ENCODE data around the gene RFX3.
"Not testable (repeated sequence)": the region's sequence is repeated elsewhere in the genome, so short reads cannot be mapped to it uniquely, and the experiment has no call there.

The RFX3 gene

DNA sequence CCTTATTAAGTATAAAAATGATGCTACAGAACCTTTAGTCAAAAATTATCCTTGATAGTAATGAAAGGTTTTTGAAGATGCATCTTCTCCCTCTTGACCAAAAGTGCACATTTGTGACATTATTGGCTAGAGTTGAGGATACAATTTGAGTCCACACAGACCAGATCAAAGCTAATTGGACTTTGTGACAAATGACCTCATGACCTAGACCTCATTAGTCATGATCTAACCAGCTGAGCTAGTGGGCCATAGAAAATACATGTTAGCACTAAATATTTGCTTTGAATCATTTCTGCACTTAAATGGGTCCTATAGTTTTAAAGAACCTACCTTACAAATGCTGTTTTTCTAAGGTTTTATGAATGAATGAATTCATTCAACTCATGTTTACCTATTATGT is 182.1 kb downstream of the RFX3 start:
- no peak for DNase-seq (ENCODE audit: low read depth)

DNA sequence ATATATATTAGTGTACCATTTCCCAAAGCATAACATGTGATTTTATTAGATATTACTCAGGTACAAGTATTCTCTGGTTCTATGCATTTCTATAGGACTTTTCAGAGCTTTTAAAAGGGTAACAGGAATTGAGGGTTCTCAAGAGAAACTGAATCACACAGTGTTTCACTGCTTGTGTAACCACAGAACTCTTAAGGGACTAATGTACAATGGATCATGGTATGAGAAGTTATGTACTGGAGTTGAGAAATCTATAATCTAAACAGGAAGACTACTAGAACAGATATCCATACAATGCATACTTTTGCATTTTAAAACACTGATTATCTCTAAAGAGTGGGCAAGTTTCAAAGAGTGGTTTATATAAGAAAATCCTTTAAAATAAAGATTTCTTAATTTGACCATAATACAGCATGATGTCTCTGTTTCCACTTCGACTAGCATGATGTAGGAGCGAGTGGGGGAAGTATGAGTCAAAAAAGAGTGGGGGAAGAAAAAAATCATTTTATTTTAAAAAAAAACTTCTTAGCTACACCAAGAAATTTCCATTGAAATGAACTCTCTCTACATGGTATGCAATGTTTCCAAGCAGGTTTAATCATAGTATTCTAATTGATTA is 183.5 kb downstream of the RFX3 start:
- no peak for DNase-seq (ENCODE audit: low read depth)

DNA sequence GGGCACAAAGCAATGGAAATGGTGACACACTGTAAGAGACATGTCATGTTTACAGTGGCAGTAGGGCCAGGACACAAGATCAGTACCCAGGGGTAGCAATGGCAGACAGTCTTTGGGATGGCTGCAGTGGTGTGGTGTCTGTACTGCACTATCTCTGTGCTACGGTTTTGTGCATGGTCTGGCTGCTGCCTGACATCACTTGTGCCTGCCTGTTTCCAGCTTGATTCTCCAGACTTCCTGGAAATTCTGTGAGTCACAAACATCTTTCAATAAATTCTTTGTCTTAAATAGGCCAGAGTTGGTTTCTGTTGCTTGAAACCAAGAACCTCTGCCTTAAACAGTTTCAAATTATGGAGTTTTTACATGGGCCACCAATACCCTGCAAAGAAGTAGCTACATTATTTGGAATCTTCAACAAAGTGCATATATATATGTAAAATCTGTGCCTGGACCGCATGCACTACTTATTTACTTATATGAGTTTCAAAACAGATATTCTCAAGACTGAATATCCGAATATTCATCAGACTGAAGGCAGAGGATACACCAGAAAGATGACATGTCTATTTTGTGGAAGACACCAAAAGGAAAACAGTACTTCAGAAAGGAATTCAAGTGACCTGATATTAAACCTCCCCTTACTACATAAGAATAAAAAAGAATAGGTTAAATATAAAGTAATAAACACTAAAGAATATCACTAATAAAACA is 188.1 kb downstream of the RFX3 start:
- DNase-seq (ENCODE audit: low read depth), result no peak

DNA sequence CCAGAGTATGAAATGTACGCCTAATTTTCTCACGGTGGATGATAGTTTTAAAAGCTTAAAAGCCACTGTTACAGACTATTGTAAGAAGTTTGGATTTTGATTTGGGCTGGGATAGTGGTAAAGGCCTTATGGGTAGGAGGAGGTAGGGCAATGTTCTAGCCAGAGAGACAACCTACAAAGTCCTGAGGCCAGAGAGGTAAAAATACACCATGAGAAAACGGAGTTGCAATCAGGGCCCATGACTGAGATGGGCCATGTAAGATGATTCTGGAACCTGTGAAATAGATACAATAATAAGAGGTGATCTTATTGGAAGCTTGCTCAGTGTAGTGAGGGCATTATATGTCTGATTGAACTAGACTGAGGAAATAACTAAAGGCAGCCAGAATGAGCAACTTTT is 188.8 kb downstream of the RFX3 start:
- no peak for DNase-seq (ENCODE audit: low read depth)

DNA sequence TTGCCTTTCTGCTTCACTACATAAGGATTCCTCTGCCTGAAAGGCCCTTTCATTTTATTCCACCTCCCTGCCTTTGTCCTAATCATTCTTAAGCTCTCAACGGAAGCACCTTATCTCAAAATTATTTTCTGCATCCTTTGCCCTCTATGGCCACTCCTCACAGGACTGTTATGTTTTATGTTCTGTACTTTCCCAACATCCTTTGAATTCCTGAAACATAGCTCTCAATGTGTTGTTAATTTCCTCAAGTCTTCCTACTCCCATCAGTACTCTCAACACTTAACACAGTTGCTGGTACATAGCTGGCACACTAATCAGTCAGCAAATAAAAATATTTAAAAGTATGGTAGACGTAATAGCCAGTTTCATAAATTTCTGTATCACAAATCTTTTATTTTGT is 193.0 kb downstream of the RFX3 start:
- no peak for DNase-seq (ENCODE audit: low read depth)

DNA sequence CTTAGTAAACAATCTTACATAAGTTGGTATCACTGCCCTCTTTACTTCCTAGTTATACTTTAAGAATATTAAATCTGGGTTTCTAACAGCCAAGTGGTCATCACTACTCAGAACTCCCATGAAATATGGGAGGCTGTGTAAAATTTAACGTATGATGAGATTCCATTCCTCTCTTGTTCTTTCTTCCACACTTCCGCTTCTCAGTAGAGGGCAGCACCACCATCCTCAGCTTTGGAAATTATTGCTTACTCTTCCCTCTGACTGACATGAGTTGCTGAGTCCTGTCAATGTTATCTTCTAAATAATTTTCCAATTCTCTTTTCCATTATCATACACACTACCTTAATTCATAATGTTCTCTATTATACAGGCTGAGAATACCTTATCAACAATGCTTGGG is 194.0 kb downstream of the RFX3 start:
- no peak for DNase-seq (ENCODE audit: low read depth)

DNA sequence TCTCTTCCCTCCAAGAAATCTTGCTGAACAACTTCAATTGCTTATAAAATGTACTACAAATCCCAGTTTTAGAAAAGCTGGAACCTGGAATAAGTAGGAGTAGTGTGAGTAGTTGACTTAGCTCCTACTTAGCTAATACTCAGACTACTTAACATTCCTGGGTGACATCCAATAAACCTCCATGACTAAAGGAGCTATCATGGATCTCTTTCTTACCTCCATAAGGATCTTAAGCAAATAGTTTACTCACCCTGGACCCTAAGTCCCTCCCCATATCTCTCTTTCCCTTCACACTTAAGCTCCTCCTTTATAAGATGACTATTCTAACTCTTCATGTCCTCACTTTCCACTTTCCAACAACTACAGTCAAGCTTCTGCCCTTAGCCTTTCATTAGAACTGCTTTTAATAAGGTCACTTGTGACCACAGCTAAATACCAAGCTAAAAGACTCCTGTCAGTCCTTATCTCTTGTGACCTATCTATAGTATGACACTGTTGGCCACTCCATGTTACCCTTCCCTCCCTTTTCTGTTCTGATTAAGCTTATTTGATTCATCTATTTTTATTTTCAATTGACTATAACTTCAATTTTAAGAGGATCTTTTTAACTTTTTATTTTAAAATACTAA is 194.9 kb downstream of the RFX3 start:
- DNase-seq (ENCODE audit: low read depth), result no peak

DNA sequence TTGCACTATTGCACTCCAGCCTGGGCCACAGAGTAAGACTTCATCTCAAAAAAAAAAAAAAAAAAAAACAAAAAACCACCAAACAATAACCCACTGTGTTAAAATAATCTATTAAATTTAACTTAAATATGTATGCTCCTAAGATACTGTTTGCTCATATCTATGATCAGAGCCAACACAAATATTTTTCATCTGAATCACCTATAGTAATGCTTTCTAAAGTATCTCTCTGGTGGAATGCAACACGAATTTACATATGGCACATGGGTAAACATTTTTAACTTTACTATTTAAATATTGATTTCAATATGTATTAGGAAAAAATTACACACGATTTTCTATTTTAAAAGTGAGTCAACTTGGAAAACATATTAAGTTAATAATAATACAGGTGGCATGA is 196.4 kb downstream of the RFX3 start:
- no peak for DNase-seq (ENCODE audit: low read depth)

DNA sequence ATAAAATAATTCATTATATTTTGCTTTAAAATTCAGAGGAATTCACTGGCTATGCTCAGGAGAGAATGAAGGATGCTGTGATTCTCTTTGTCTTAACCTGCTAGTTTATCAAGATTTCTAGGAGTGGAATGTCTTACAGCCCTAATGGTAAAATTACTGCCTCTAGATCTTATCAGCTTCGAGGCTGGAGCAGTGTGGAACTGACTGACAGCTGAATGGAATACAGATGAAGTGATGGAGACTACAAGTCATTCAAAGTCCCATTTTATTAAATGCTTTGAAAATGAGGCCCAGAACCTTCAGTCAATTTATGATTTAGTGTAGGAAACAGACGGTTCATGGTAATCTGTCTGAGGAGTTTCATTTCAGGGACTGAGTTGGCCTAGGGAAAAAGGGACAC is 202.1 kb downstream of the RFX3 start:
- DNase-seq (ENCODE audit: low read depth), result no peak

DNA sequence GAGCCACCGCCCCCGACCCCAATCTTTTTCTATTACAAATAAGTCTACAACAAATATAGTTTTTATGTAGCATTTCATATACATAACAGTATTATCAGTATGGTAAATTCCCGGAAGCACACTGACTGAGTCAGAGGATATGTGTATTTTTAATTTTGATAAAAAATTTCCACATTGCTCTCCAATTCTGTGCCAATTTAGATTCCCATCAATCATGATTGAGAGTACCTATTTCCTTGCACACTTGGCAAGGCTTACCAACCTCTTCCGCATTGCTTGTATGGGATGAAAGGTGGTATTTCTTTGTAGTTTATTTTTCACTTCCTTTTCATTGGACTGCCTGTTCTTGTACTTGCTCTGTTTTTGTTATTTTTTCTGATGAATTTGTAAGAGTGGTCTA is 204.6 kb downstream of the RFX3 start:
- no peak for DNase-seq (ENCODE audit: low read depth)

DNA sequence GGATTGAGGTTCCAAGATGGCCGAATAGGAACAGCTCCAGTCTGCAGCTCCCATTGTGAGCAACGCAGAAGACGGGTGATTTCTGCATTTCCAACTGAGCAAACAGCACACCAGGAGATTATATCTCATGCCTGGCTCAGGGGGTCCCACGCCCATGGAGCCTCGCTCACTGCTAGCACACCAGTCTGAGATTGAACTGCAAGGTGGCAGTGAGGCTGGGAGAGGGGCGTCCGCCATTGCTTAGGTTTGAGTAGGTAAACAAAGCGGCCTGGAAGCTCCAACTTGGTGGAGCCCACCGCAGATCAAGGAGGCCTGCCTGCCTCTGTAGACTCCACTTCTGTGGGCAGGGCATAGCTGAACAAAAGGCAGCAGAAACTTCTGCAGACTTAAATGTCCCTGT is 213.2 kb downstream of the RFX3 start:
- not testable (repeated sequence) for DNase-seq (ENCODE audit: low read depth)

DNA sequence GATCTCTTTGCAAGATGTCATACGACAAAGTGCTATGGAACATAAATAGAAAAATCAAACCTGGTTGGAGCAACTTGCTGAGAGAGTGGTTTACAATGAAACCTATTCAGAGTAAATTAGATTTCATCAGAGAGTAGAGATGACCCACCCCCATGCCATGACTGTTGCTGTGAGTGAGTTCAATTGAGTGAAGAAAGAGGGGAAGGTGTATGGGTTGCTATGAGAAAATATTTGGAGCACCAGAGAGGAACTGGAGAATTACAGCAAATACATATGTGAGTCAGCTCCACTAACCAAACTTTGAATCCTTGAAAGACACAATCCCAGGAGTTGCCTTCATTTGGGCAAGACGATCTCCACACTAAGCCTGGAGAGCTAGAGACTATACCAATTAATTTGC is 217.2 kb downstream of the RFX3 start:
- no peak for DNase-seq (ENCODE audit: low read depth)

DNA sequence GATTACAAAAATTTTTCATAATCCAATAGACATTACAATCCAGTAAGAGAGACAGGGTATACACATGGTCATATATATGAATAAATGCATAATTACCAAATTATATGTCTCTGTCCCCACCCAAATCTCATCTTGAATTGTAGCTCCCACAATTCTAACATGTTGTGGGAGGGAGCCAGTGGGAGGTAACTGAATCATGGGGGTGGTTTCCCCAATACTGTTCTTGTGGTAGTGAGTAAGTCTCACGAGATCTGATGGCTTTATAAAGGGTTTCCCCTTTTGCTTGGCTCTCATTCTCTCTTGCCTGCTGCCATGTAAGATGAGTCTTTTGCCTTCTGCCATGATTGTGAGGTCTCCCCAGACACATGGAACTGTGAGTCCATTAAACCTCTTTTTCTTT is 221.4 kb downstream of the RFX3 start:
- DNase-seq (ENCODE audit: low read depth), result not testable (repeated sequence)

DNA sequence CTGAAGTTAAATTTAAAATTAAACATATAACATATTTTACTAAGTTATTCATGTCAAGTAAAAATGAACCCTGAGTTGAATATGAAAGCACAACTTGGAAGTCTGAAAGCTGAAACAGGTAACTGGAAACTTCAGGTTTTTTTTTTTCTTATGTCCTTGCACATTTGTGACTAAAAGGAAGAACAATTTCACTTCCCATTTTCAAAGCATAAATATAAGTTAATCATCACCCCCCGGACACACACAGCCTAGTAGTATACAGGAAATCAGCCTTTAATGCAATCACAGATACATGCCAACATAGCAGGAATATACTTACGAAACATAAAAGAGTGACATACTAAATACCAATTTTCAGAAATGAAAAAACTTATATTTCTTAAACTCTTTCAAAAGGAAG is 225.9 kb downstream of the RFX3 start:
- DNase-seq (ENCODE audit: low read depth), result no peak

DNA sequence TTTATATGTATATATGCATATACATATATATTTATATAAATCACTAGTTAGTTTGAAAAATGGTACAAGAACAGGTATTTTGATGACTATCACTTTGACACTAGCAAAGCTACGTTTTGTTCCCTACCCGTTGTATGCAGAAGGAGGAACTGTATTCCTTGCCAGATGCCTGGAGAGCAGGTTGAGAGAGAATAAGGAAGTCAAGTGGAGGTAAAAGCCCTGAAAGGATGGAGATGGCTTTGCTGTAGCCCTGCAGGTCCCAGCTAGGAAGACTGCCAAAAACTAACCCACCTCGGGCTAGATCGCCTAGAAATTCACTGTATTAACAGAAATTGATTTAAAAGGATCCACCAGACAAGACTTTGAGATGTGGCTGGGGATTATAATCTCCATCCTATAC is 229.3 kb downstream of the RFX3 start:
- DNase-seq (ENCODE audit: low read depth), result no peak

DNA sequence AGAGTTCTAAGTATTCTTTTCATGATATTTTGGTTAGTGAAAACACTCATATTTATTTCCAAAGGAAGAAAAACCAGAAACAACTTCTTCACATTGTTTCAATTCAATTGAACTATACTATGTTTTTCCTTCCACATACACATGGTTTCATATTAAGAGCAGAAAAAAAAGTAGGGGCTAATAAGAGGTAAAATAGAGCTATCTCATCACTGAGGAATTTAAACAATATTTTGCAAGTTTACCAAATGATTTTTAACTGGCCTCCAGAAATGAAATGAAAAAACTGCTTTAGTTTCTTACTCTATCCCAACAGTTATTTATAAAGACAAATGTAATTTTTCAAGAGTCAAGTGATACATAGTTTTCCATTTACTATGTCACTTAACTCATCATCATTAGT is 233.5 kb downstream of the RFX3 start:
- DNase-seq (ENCODE audit: low read depth), result no peak

DNA sequence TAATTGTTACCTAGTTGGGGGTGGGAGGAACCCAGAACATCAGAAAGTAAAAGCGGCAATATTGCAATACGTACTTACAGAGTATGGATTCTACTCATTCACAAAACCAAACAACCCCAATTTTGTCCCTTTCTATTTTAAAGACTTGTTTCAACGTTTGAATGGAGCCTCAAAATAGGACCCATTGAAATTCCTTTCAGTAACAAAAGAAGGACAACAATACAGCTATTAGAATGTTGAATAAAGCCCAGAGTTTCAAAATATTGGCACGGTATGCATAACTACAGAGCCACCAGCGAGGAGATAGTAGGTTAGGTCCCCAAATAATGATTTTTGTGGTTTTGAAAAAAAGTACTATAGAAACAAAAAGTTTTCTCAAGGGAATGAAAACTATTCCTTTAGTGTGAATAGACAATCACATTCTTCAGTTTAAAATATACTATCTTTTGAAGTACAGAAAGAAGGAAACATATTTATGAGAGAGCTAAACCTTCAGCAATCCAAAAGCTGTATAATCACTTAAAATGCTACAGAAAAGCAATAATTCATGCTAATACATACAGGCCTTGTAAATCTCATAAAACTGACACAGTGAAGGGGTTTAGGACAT is 235.5 kb downstream of the RFX3 start:
- no peak for DNase-seq (ENCODE audit: low read depth)

DNA sequence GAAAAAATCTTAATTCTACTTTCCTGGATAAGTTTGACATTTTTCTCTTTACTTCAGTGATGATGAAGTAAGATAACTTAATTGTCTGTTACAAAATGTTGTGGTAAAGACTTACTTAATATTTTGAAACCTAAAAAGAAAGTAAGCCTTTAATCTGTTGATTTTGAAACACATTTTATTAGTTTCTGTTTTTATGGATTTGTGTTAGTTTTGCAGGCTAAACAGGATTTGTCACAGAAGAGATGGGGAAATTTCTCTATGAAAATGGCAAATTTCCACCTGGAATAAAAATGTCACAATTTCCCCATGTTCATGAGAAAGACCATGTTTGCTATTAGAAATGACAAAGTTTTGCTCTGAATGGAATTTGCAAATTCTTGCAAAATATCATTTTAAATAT is 237.1 kb downstream of the RFX3 start:
- no peak for DNase-seq (ENCODE audit: low read depth)

DNA sequence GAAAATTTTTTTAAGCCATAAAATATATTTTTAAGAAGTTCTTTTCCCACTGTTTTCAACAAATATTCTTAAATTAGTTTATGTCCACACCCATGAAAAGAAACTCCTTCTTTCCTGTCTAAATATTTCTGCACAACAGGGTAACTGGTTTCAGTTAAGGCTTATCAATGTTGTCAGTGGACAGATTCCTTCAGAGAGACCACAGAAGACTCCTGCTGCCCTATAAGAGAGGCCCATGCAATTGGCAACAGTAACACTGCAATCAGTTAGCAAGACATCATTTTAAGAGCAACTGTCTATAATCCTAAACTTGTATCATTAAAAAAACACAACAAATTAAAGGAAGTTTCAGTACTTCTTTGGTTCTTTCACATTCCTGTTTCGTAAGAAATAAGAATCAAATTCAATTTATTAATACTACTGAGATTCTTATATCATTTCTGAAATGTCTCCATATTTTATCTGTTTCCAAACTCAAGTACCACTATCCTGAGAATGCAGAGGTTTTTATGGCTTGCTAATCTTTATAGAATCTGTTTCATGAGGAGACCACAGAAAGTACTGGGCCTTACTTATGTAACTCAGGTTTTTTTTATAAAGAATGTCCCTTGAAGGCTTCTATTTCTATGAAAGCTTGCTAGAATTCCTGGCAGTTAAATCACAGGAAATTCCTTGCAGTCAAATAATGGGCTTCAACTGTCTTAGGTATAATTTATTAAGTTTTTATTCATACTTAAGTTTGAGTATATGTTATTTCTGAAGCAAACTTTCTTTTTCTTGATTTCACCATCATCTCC is 240.2 kb downstream of the RFX3 start:
- DNase-seq (ENCODE audit: low read depth), result no peak

DNA sequence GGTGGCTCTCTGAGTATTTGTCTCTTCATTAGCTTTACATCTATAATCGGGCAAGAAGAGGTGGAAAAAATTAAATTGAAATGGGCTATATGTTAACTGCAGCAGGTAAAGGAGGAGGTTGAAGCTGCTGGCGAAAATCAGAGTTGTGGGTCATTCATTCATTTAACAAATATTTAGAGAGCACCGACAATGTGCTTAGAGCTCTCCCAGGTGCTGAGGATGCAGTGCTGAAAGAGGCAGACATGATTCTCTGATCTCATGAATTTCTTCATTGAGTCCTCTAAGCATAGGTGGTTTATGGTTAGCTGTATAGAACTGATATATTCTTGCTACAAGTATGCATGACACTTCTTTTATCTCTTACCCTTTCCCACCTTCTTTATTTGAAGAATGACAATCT is 243.4 kb downstream of the RFX3 start:
- no peak for DNase-seq (ENCODE audit: low read depth)

DNA sequence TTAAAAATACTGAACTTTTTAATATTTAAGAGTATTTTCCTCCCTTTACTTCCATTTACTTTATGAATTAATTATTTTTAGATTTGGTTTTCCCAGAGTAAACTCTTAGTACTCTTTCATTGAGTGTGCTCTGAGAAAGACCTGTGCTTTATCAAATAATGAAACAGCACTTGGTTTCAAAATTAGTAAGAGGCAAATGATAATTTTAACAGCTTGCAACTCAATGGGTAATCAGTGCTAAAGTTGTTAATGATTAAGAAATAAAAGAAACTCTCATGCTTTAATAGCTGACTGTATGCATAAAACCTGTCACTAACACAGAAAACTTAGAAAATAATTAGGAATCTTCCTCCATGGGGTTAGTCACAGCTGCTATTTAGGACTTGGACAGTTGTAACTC is 244.4 kb downstream of the RFX3 start:
- no peak for DNase-seq (ENCODE audit: low read depth)

DNA sequence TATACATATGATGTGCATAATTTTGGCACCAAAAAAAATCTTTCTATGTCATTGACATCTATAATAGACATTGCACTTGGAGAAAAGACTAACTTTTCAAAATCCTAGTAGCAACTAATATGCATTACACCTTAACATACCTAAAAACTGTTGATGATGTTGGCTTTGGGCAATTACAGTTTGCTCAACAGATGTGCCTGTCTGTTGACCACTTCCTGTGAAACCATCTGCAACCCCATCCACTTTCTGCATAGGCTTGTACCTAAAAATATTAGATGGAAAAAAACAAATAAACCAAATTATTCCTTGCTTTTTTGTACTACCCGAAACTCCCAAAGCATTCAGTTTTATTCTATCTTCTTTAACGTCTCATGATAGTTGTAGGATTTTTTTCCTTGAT is 248.6 kb downstream of the RFX3 start:
- no peak for DNase-seq (ENCODE audit: low read depth)

DNA sequence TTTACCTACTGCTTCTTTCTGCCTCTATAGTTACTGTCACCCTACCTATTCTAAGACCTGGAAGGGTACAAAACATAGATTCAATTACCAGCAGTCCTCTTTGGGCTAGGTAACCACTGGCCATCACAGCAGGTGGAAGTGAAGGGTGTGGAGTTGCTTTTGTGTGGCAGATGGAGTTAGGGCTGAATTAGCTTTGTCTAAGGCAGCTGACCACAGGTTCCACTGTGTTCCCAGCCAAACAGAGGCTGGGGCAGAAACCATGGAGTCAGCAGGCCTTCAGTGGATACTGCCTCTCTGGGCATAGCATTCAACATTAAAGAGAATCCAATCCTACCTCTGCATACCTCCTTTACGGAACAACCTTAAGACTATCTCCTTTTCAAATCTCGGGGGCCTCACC is 254.2 kb downstream of the RFX3 start:
- no peak for DNase-seq (ENCODE audit: low read depth)
